DND-41 (cell line): ENCODE measurements around the gene TNIK.

Experiments
- EZH2 ChIP-seq: IDR thresholded peaks from 3 replicates; pipeline ENCODE4 v1.6.1; 2012; ENCODE audit warnings: borderline replicate concordance, low read depth, mild to moderate bottlenecking, moderate library complexity, low read length, inconsistent platforms; ENCODE audit not compliant: severe bottlenecking
- TF ChIP-seq, protein P1 (sequence below): IDR thresholded peaks from 2 replicates; pipeline ENCODE4 v1.5.1; 2012; ENCODE audit warnings: borderline replicate concordance, low read length, moderate library complexity, mild to moderate bottlenecking; ENCODE audit not compliant: poor library complexity, severe bottlenecking; ENCODE audit errors: extremely low read depth

- TF ChIP-seq, protein P1, sequence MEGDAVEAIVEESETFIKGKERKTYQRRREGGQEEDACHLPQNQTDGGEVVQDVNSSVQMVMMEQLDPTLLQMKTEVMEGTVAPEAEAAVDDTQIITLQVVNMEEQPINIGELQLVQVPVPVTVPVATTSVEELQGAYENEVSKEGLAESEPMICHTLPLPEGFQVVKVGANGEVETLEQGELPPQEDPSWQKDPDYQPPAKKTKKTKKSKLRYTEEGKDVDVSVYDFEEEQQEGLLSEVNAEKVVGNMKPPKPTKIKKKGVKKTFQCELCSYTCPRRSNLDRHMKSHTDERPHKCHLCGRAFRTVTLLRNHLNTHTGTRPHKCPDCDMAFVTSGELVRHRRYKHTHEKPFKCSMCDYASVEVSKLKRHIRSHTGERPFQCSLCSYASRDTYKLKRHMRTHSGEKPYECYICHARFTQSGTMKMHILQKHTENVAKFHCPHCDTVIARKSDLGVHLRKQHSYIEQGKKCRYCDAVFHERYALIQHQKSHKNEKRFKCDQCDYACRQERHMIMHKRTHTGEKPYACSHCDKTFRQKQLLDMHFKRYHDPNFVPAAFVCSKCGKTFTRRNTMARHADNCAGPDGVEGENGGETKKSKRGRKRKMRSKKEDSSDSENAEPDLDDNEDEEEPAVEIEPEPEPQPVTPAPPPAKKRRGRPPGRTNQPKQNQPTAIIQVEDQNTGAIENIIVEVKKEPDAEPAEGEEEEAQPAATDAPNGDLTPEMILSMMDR, result no peak
- no peak for TF ChIP-seq EZH2
Observed at GRCh38 chr3:171057072-171057471, 403.1 kb downstream of the TNIK start.
